Upper lobe of left lung (tissue), 6 donors: ENCODE results near the gene C16orf54. TPM values are rescaled to one million over a fixed set of nuclear protein-coding genes. Genes with fewer than 3 reads are reported as not detected.
"Not testable (repeated sequence)": the region's sequence is repeated elsewhere in the genome, so short reads cannot be mapped to it uniquely, and the experiment has no call there.

Experiments used
- ATAC-seq, 2 donors: fragments of 200-7000 bp; cut with Tn5 transposase; one replicate each; pipeline ENCODE4 v1.9.1; 2022; ENCODE audit warnings: mild to moderate bottlenecking in 2 of 2, moderate library complexity in 2 of 2; ENCODE audit not compliant: low FRiP score in 2 of 2
- DNase-seq, 2 donors: peaks; one replicate each; pipeline ENCODE4 v3.0.0-alpha.2; 2019 to 2020
- H3K27ac ChIP-seq, 4 donors: fragments of 200-600 bp; sonication (generic); one replicate each; pipeline ENCODE4 v1.5.1; 2016 to 2019
- H3K27me3 ChIP-seq, 4 donors: fragments of 200-600 bp; sonication (generic); one replicate each; pipeline ENCODE4 v1.5.1; 2017 to 2019
- H3K36me3 ChIP-seq, 4 donors: fragments of 200-600 bp; sonication (generic); one replicate each; pipeline ENCODE4 v1.5.1; 2016 to 2019
- H3K4me1 ChIP-seq, 4 donors: fragments of 200-600 bp; sonication (generic); one replicate each; pipeline ENCODE4 v1.5.1; 2018 to 2019
- H3K4me3 ChIP-seq, 4 donors: fragments of 200-600 bp; sonication (generic); one replicate each; pipeline ENCODE4 v1.5.1; 2017 to 2019; ENCODE audit warnings: mild to moderate bottlenecking in 2 of 4, moderate library complexity in 1 of 4
- H3K9me3 ChIP-seq, 4 donors: fragments of 200-600 bp; sonication (generic); one replicate each; pipeline ENCODE4 v1.5.1; 2018 to 2019
- CTCF ChIP-seq, 6 experiments: fragments of 450-650 bp in 4 of 6; fragments of 200-600 bp in 2 of 6; sonication (generic) in 2 of 6; IDR thresholded peaks; one replicate each; pipeline ENCODE4 v1.5.1; 2016 to 2019; ENCODE audit warnings: antibody characterized with exemption in 6 of 6
- EP300 ChIP-seq, 4 donors: sonication (generic); formaldehyde crosslinking; IDR thresholded peaks; one replicate each; pipeline ENCODE4 v1.5.1; 2017; ENCODE audit warnings: antibody characterized with exemption in 4 of 4, control low read depth in 2 of 4
- POLR2A ChIP-seq, 4 donors: fragments of 450-650 bp; IDR thresholded peaks; one replicate each; pipeline ENCODE4 v1.5.1; 2016 to 2017; ENCODE audit warnings: antibody characterized with exemption in 4 of 4, mild to moderate bottlenecking in 2 of 4
- POLR2AphosphoS5 ChIP-seq, 2 donors: sonication (generic); formaldehyde crosslinking; IDR thresholded peaks; one replicate each; pipeline ENCODE4 v1.5.1; 2017; ENCODE audit warnings: antibody characterized with exemption in 2 of 2
- WGBS, 2 donors: methylation state at CpG; one replicate each; pipeline ENCODE4 v1.1.5; 2017 to 2018; 5-methylcytosine and 5-hydroxymethylcytosine counted together
- total RNA-seq, 6 donors: library from RNA; depleted of rRNA in 4 of 6; stranded (reverse); fragments of >200 nt in 4 of 6; gene quantifications; one replicate each; pipeline versions ENCODE4 v1.1.0 to v1.2.1, GENCODE V29; 2016 to 2021
- donor health status: DM: no; HTN: no; CAD: no; lungs with moderate emphysema.
- donor health status: DM: no; HTN: yes; CAD: no; lungs with severe emphysema.

Gene C16orf54
- total RNA-seq, 6 donors from 2014 or later: 2.4 to 17.3 (median 7.5) TPM

- Histone ChIP-seq H3K27me3 (no peaks in the 10 kb centered on the region), H3K4me3 (no peak overlapping the region), H3K4me1 (peaks cover 0 to 16% (median 8%) of the 10 kb centered on the region in 4 donors), H3K36me3 (no peaks in the 10 kb centered on the region), H3K27ac (peak overlapping the region in 1 of 4 donors; percentile 22), H3K9me3 (no peaks in the 10 kb centered on the region)
- 65 to 66% methylated on average over 6 of the region's 6 CpGs for WGBS, 2 donors
- ATAC-seq (peak in 1 of 2 donors; percentile 57), DNase-seq (no peak)
- TF ChIP-seq POLR2AphosphoS5 (IDR thresholded peaks at IDR 0.05) (no peak), CTCF (IDR thresholded peaks at IDR 0.05) (no peak), EP300 (IDR thresholded peaks at IDR 0.05) (no peak), POLR2A (IDR thresholded peaks at IDR 0.05) (no peak)
Observed at GRCh38 chr16:29757950-29758466, 12.2 kb upstream of the C16orf54 start.

- not testable (repeated sequence) for H3K36me3 ChIP-seq, H3K9me3 ChIP-seq, H3K27me3 ChIP-seq, ATAC-seq, H3K27ac ChIP-seq, H3K4me3 ChIP-seq, DNase-seq
- peaks cover 0 to 16% (median 8%) of the 10 kb centered on the region in 4 donors for H3K4me1 ChIP-seq
- 77 to 84% methylated on average over 8 of the region's 8 CpGs for WGBS, 2 donors
Observed at GRCh38 chr16:29757086-29757485, 11.3 kb upstream of the C16orf54 start.

- WGBS, 2 donors: 85 to 86% methylated on average over 1 of the region's 1 CpG
- ATAC-seq: no peak
- no peak overlapping the region for H3K27ac ChIP-seq
Observed at GRCh38 chr16:29756654-29757053, 10.9 kb upstream of the C16orf54 start.

DNA sequence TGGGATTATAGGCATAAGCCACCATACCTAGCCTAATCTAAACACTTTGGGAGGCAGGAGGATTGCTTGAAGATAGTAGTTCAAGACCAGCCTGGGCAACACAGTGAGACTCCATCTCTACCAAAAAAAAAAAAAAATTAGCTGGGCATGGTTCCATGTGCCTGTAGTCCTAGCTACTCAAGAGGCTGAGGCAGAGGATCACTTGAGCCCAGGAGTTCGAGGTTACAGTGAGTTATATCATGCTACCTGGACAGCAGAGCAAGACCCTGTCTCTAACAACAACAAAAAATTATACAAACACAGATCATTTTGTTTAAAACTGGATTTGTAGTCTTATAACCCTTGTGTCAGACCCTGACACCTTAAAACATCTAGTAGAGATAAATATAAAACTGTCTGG, 7.7 kb upstream of the C16orf54 start:
- WGBS, 2 donors: 56 to 63% methylated on average over 1 of the region's 1 CpG
- Histone ChIP-seq H3K9me3 (no peaks in the 10 kb centered on the region), H3K4me3 (no peak overlapping the region), H3K4me1 (peaks cover 0 to 15% (median 8%) of the 10 kb centered on the region in 4 donors), H3K27ac (no peak overlapping the region), H3K27me3 (no peaks in the 10 kb centered on the region), H3K36me3 (no peaks in the 10 kb centered on the region)
- TF ChIP-seq EP300 (IDR thresholded peaks at IDR 0.05) (no peak), POLR2A (IDR thresholded peaks at IDR 0.05) (no peak), CTCF (IDR thresholded peaks at IDR 0.05) (no peak), POLR2AphosphoS5 (IDR thresholded peaks at IDR 0.05) (no peak)
- ATAC-seq: no peak
- no peak for DNase-seq

More at GRCh38 chr16:29756654-29757053, 10.9 kb upstream of the C16orf54 start:
- no peak for TF ChIP-seq EP300 (IDR thresholded peaks at IDR 0.05)
- TF ChIP-seq CTCF (IDR thresholded peaks at IDR 0.05): no peak
- TF ChIP-seq POLR2AphosphoS5 (IDR thresholded peaks at IDR 0.05): no peak
- TF ChIP-seq POLR2A (IDR thresholded peaks at IDR 0.05): no peak
- H3K4me3 ChIP-seq: no peak overlapping the region
- peaks cover 0 to 16% (median 8%) of the 10 kb centered on the region in 4 donors for H3K4me1 ChIP-seq
- no peaks in the 10 kb centered on the region for H3K36me3 ChIP-seq
- H3K9me3 ChIP-seq: no peaks in the 10 kb centered on the region
- H3K27me3 ChIP-seq: no peaks in the 10 kb centered on the region
- DNase-seq: no peak

GRCh38 chr16:29748760-29749149, 3.0 kb upstream of the C16orf54 start:
- H3K36me3 ChIP-seq, H3K4me1 ChIP-seq, H3K9me3 ChIP-seq, H3K4me3 ChIP-seq, H3K27me3 ChIP-seq, DNase-seq, H3K27ac ChIP-seq, ATAC-seq: not testable (repeated sequence)
- WGBS, 2 donors: 75 to 90% methylated on average over 4 of the region's 4 CpGs
